ENCODE data around the gene JAG2.

Gene JAG2

DNA sequence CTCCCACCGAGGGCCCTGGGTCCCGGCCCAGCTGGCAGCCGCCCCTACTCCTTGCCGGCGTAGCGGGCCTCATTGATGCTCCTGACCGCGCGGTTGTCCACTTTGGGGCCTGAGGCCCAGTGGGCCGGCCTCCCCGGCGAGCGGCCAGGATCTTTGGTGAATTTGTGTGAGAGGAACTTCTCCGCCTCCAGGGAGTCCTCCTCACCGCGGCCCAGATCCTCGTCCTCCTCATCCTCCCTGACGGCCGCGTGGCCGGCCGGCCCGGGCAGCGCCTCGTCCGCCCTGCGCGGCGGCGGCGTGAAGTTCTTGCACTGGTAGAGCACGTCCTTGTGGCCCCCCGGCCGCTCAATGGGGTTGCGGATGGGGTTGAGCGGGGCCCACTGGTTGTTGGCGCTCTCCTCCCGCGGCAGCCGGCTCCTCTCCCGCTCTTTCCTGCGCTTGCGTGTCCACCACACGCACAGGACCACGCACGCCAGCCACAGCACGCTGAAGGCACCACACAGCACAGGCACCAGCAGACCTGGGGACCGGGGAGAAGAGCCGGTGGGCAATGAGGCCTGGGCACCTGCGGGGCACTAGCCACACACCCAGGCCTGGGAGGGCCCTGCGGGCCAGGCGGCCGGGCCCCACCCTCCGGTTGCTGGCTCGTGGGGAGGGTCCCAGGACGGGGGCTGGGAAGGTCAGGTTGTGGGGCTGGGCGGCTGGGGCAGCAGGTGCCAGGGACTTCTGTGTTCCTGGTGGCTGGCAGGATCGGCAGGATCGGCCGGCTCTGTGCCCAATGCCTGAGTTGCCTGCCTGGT is 25.7 kb downstream of the JAG2 start:
- H3K27ac Mint-ChIP-seq, result no peak overlapping the region
- H3K4me3 Mint-ChIP-seq, result no peak overlapping the region
- ATAC-seq (ENCODE audit: low read depth) (no peak), DNase-seq (ENCODE audit: low spot score in 2 of 2) (no peak)
- H3K9me3 Mint-ChIP-seq, result peaks cover 5% of the 10 kb centered on the region
- H3K36me3 Mint-ChIP-seq, result no peaks in the 10 kb centered on the region
- peaks cover 1% of the 10 kb centered on the region for H3K27me3 Mint-ChIP-seq
- H3K4me1 Mint-ChIP-seq, result no peaks in the 10 kb centered on the region

DNA sequence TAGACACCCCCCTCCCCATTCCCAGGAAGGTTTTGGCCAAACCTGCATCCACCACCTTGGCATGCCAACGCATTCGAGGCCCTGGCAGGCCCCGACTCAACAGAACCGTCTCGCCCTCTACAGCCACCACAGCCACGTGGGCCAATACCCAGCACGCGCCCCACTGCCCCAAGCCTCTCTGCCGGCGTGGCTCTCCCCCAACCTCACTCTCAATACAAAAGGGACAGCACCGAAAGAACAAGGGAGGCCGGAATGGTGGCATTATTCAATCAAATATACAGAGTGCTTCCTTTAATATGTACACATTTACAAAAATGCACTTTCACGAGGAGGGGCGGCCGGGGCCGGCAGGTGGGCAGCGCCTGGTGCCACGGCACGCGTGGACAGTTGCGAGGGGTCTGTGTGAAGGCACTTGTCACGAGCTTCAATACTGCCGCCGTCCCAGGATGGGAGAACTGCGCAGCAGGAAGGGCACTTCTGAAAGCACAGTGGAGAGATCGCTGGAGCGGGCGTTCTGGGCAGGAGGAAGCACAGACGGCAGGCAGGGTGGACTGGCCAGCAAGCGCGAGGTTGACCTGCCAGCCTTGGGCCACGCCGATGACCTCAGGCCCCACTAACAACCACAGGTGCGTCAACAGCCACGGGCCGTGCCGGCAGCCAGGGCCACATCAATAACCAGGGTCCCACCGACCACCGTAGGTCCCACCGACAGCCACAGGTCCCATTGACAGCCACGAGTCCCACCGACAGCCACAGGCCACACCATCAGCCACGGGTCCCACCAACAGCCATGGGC is 26.9 kb downstream of the JAG2 start:
- H3K36me3 Mint-ChIP-seq, result no peaks in the 10 kb centered on the region
- no peak for ATAC-seq (ENCODE audit: low read depth)
- no peak overlapping the region for H3K4me3 Mint-ChIP-seq
- H3K4me1 Mint-ChIP-seq, result no peaks in the 10 kb centered on the region
- H3K27ac Mint-ChIP-seq, result no peak overlapping the region
- no peaks in the 10 kb centered on the region for H3K27me3 Mint-ChIP-seq
- peaks cover 5% of the 10 kb centered on the region for H3K9me3 Mint-ChIP-seq
- DNase-seq (ENCODE audit: low spot score in 2 of 2), result no peak

- no peak for ATAC-seq (ENCODE audit: low read depth)
- Mint-ChIP-seq H3K4me1 (no peaks in the 10 kb centered on the region), H3K27ac (no peak overlapping the region), H3K36me3 (no peaks in the 10 kb centered on the region), H3K27me3 (no peaks in the 10 kb centered on the region), H3K4me3 (no peak overlapping the region), H3K9me3 (peaks cover 5% of the 10 kb centered on the region)
- no peak for DNase-seq (ENCODE audit: low spot score in 2 of 2)
Measured at GRCh38 chr14:105141026-105141425, 27.6 kb downstream of the JAG2 start.

GRCh38 chr14:105140581-105140980 is 28.0 kb downstream of the JAG2 start:
- ATAC-seq (ENCODE audit: low read depth) (no peak), DNase-seq (ENCODE audit: low spot score in 2 of 2) (no peak)
- H3K9me3 Mint-ChIP-seq, result peaks cover 5% of the 10 kb centered on the region
- H3K27me3 Mint-ChIP-seq, result no peaks in the 10 kb centered on the region
- H3K36me3 Mint-ChIP-seq, result no peaks in the 10 kb centered on the region
- no peak overlapping the region for H3K4me3 Mint-ChIP-seq
- no peaks in the 10 kb centered on the region for H3K4me1 Mint-ChIP-seq
- H3K27ac Mint-ChIP-seq, result no peak overlapping the region

- Mint-ChIP-seq H3K27ac (no peak overlapping the region), H3K4me1 (no peaks in the 10 kb centered on the region), H3K9me3 (peaks cover 5% of the 10 kb centered on the region), H3K4me3 (no peak overlapping the region), H3K27me3 (peaks cover under 1% of the 10 kb centered on the region), H3K36me3 (no peaks in the 10 kb centered on the region)
- no peak for ATAC-seq (ENCODE audit: low read depth)
- no peak for DNase-seq (ENCODE audit: low spot score in 2 of 2)
Measured at GRCh38 chr14:105139831-105140239, 28.7 kb downstream of the JAG2 start.

- Mint-ChIP-seq H3K9me3 (peaks cover 7% of the 10 kb centered on the region), H3K27ac (no peak overlapping the region), H3K36me3 (no peaks in the 10 kb centered on the region), H3K4me1 (no peaks in the 10 kb centered on the region), H3K27me3 (peaks cover 4% of the 10 kb centered on the region), H3K4me3 (no peak overlapping the region)
- no peak for ATAC-seq (ENCODE audit: low read depth)
- DNase-seq (ENCODE audit: low spot score in 2 of 2), result no peak
Measured at GRCh38 chr14:105139212-105139825, 29.3 kb downstream of the JAG2 start.

- no peak overlapping the region for H3K4me3 Mint-ChIP-seq
- H3K4me1 Mint-ChIP-seq, result no peaks in the 10 kb centered on the region
- DNase-seq (ENCODE audit: low spot score in 2 of 2) (no peak), ATAC-seq (ENCODE audit: low read depth) (no peak)
- no peaks in the 10 kb centered on the region for H3K36me3 Mint-ChIP-seq
- peaks cover 7% of the 10 kb centered on the region for H3K9me3 Mint-ChIP-seq
- no peak overlapping the region for H3K27ac Mint-ChIP-seq
- H3K27me3 Mint-ChIP-seq, result peaks cover 4% of the 10 kb centered on the region
Measured at GRCh38 chr14:105138551-105139111, 29.9 kb downstream of the JAG2 start.

DNA sequence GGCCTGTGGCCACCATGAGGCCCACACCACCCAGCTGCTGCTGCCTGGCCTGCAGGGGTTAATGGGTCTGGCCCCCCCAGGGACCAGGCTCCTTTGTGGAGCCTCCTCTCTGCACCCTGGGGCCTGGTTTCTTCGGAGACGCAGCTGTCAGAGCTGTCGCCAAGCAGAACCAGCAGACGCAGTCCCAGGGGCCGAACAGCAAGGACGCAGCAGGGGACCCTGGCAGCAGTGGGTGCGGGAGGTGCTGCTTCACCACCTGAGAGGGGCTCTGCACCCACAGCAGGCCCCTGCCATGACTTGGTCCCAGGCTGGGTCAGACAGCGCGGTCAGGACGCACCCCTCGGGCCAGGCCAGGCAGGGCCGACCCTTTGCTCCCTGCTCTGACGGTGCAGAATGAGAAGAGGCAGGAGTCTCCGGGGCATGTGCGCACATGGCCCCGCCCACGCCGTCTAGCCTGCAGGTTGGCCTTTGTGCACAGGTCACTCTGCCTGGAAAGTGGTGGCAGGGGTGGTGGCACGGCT is 30.5 kb downstream of the JAG2 start:
- no peaks in the 10 kb centered on the region for H3K4me1 Mint-ChIP-seq
- no peak overlapping the region for H3K27ac Mint-ChIP-seq
- no peak overlapping the region for H3K4me3 Mint-ChIP-seq
- DNase-seq (ENCODE audit: low spot score in 2 of 2), result no peak
- H3K9me3 Mint-ChIP-seq, result peaks cover 9% of the 10 kb centered on the region
- no peak for ATAC-seq (ENCODE audit: low read depth)
- peaks cover 7% of the 10 kb centered on the region for H3K27me3 Mint-ChIP-seq
- peaks cover 2% of the 10 kb centered on the region for H3K36me3 Mint-ChIP-seq

DNA sequence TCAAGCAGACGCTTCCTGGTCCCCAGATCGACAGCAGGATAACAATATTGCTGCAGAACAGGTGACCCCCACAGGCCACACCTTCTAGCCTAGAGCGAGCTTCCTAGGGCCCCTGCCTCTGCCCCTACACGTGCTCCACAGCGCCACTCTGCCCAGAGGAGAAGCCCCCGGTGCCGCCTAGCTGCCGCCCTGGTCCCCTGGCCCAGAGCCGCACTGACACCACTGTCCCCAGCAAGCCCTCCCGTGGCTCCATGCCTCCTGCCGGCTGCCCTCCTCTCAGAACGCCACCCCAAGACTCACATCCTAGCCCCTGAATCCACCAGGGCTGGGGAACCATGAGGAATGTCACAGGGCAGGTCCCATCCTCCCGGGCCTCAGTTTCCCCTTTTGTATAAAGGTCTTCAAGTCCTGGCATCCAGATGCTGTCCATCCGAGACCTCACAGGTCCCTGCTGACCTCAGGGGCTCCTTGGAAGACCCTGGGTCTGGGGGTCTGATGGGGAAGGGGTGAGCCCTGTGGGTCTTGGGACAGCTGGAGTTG is 31.0 kb downstream of the JAG2 start:
- Mint-ChIP-seq H3K4me1 (no peaks in the 10 kb centered on the region), H3K9me3 (peaks cover 12% of the 10 kb centered on the region), H3K27me3 (peaks cover 10% of the 10 kb centered on the region), H3K36me3 (peaks cover 3% of the 10 kb centered on the region), H3K4me3 (no peak overlapping the region), H3K27ac (no peak overlapping the region)
- ATAC-seq (ENCODE audit: low read depth) (no peak), DNase-seq (ENCODE audit: low spot score in 2 of 2) (no peak)

DNA sequence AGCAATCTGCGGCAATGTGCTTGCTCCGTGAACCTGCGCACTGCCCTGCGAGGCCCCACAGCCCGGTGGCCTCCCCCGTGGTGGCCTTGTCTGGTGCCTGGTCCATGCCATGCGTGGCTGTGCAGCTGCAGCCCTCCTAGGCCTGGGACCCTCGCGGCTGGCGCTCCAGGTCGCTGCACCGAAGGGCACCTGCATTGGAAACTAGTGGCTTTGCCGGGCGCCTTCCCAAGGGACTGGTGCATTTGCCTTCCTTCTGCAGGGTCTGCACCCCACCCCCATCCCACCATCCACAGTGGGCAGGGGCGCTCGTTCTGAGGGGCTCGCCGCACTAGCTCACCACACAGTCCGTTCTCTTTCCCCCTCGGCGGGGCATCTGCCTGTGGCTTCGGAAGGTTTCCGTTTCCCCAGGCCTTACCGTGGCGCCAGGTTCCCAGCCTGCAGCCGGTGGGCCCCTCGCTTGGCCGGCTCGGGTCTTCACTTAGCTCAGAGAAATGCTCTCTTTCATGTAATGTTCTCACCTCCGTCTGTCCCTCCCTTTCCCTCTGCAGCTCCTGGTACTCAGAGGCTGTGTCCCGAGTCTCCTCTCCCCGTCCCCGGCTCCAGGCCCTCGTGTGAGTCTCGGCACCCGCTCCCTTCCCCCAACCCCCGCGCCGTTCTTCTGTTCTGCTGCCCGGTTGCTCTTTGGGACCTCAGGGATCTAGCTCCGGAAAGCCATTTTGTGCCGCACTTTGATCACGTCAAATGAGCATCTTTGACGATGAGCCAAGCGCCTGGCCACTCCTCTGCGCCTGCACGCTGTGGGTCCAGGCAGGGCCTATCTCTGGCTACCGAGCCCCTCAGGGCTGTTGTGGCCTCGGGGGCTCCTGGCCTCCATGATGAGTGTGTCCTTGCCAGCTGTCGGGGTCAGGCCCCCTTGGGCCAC is 31.9 kb downstream of the JAG2 start:
- ATAC-seq (ENCODE audit: low read depth) (no peak), DNase-seq (ENCODE audit: low spot score in 2 of 2) (no peak)
- no peaks in the 10 kb centered on the region for H3K4me1 Mint-ChIP-seq
- H3K36me3 Mint-ChIP-seq, result peaks cover 3% of the 10 kb centered on the region
- H3K9me3 Mint-ChIP-seq, result peaks cover 13% of the 10 kb centered on the region
- H3K27me3 Mint-ChIP-seq, result peaks cover 10% of the 10 kb centered on the region
- no peak overlapping the region for H3K4me3 Mint-ChIP-seq
- H3K27ac Mint-ChIP-seq, result no peak overlapping the region

DNA sequence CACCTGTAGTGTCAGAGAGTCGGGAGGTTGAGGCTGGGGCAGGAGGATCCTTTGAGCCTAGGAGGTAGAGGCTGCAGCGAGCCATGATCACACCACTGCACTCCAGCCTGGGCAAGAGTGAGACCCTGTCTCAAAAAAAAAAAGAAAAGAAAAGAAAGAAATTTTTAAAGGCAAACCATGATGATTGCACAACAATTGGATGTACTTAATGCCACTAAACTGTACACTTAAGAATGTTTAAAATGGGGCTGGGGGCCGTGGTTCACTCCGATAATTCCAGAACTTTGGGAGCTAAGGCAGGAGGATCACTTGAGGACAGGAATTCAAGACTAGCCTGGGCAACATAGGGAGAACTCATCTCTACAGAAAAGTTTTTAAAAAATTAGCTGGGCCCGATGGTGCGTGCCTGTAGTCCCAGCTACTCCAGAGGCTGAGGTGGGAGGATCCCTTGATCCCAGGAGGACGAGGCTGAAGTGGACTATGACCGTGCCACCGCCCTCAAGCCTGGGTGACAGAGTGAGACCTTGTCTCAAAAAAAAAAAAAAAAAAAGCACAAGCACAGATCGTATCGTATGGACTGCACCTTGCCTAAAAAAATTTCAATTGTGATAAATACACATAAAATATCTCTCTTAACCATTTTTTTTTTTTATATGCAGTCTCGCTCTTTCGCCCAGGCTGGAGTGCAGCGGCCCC is 32.7 kb downstream of the JAG2 start:
- Mint-ChIP-seq H3K36me3 (peaks cover 3% of the 10 kb centered on the region), H3K4me3 (no peak overlapping the region), H3K27ac (no peak overlapping the region), H3K27me3 (peaks cover 10% of the 10 kb centered on the region), H3K9me3 (peaks cover 11% of the 10 kb centered on the region), H3K4me1 (no peaks in the 10 kb centered on the region)
- DNase-seq (ENCODE audit: low spot score in 2 of 2) (no peak), ATAC-seq (ENCODE audit: low read depth) (no peak)

DNA sequence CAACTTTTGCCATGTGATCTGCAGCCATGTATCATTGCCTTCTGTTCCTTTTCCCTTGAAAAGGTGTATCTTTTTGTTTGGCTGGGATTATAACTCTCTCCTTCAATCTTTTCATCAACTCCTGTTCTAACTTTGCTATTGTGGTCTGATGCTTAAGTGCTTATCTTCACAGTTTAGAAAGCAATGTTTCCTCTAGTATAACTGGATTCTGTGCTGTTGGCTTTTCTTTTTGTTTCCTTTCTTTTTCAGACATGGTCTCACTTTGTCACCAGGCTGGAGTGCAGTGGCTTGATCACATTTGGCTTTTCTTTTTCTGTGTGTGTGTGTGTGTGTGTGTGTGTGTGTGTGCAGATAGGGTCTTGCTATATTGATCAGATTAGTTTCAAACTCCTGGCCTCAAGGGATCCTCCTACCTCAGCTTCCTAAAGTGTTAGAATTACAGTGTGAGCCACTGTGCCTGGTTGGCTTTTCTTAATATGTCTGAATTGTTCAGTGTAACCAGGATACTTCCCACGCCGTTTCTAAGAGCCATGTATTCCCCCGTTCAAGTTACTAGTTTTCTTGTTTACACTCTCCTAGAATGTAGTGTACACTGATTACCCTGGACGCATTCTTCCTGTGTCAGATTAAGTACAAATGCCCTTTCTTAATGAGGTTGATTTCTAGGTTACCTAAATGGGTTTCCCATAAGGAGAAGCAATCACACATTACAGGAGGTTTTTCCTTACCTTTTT is 35.5 kb downstream of the JAG2 start:
- no peak overlapping the region for H3K27ac Mint-ChIP-seq
- H3K36me3 Mint-ChIP-seq, result peaks cover 3% of the 10 kb centered on the region
- H3K9me3 Mint-ChIP-seq, result peaks cover 8% of the 10 kb centered on the region
- no peak for DNase-seq (ENCODE audit: low spot score in 2 of 2)
- H3K4me3 Mint-ChIP-seq, result no peak overlapping the region
- H3K4me1 Mint-ChIP-seq, result no peaks in the 10 kb centered on the region
- H3K27me3 Mint-ChIP-seq, result peaks cover 12% of the 10 kb centered on the region
- no peak for ATAC-seq (ENCODE audit: low read depth)
